Islet of Langerhans (tissue), 1 donor: ENCODE measurements around the gene EPN1.

Experiments used
- FAIRE-seq: peaks from one replicate; lab custom pipeline; 2011; peaks lifted over from hg19 to GRCh38; lab: Jason Lieb, UNC

EPN1 gene

GRCh38 chr19:55660991-55661390, 14.0 kb upstream of the EPN1 start:
- FAIRE-seq: no peak

- no peak for FAIRE-seq
Measured at GRCh38 chr19:55661826-55662225, 13.2 kb upstream of the EPN1 start.

GRCh38 chr19:55663846-55664536, 11.0 kb upstream of the EPN1 start:
- no peak for FAIRE-seq

GRCh38 chr19:55666343-55667005, 8.6 kb upstream of the EPN1 start:
- no peak for FAIRE-seq

GRCh38 chr19:55667006-55667381, 8.0 kb upstream of the EPN1 start:
- no peak for FAIRE-seq

GRCh38 chr19:55667511-55667910, 7.5 kb upstream of the EPN1 start:
- FAIRE-seq: no peak

- FAIRE-seq: no peak
Measured at GRCh38 chr19:55667958-55668357, 7.1 kb upstream of the EPN1 start.

- FAIRE-seq: no peak
Measured at GRCh38 chr19:55668603-55669348, 6.2 kb upstream of the EPN1 start.

- FAIRE-seq: no peak
Measured at GRCh38 chr19:55669418-55670279, 5.4 kb upstream of the EPN1 start.

- no peak for FAIRE-seq
Measured at GRCh38 chr19:55670280-55671053, 4.6 kb upstream of the EPN1 start.

- FAIRE-seq: no peak
Measured at GRCh38 chr19:55671054-55671378, 4.0 kb upstream of the EPN1 start.

- no peak for FAIRE-seq
Measured at GRCh38 chr19:55672418-55672817, 2.6 kb upstream of the EPN1 start.

GRCh38 chr19:55673465-55673864, 1.6 kb upstream of the EPN1 start:
- FAIRE-seq: no peak

- no peak for FAIRE-seq
Measured at GRCh38 chr19:55673889-55674288, 1.1 kb upstream of the EPN1 start.

GRCh38 chr19:55674459-55674840, 576 bp upstream of the EPN1 start:
- FAIRE-seq: no peak

- FAIRE-seq: no peak
Measured at GRCh38 chr19:55675661-55676354, 782 bp downstream of the EPN1 start.

GRCh38 chr19:55676383-55676782, 1.4 kb downstream of the EPN1 start:
- FAIRE-seq: no peak

GRCh38 chr19:55676889-55677505, 2.0 kb downstream of the EPN1 start:
- no peak for FAIRE-seq

GRCh38 chr19:55677572-55678028, 2.6 kb downstream of the EPN1 start:
- FAIRE-seq: no peak

- FAIRE-seq: no peak
Measured at GRCh38 chr19:55678121-55678671, 3.2 kb downstream of the EPN1 start.
